Ectodermal cell (in vitro differentiated cells): ENCODE results near the gene CNDP2.

Experiments used
- H3K27ac ChIP-seq: 2 replicates; pipeline ENCODE4 v1.7.0; 2013; ENCODE audit warnings: mild to moderate bottlenecking, low read depth, low read length; ENCODE audit not compliant: insufficient read depth, poor library complexity, severe bottlenecking
- H3K27me3 ChIP-seq: 2 replicates; pipeline ENCODE4 v1.7.0; 2013; ENCODE audit warnings: mild to moderate bottlenecking, low read length; ENCODE audit not compliant: insufficient read depth, control insufficient read depth, poor library complexity, severe bottlenecking
- H3K36me3 ChIP-seq: one replicate; pipeline ENCODE4 v1.7.0; 2013; ENCODE audit warnings: low read length; ENCODE audit not compliant: control insufficient read depth, insufficient read depth
- H3K4me1 ChIP-seq: one replicate; pipeline ENCODE4 v1.7.0; 2013; ENCODE audit warnings: low read length; ENCODE audit not compliant: control insufficient read depth, insufficient read depth
- H3K4me3 ChIP-seq: 2 replicates; pipeline ENCODE4 v1.7.0; 2013; ENCODE audit warnings: low read depth, low read length, control low read depth; ENCODE audit not compliant: insufficient read depth
- H3K9me3 ChIP-seq: 2 replicates; pipeline ENCODE4 v1.7.0; 2013; ENCODE audit warnings: mild to moderate bottlenecking, low read length, moderate library complexity; ENCODE audit not compliant: control insufficient read depth
- WGBS, 2 experiments: methylation state at CpG; one replicate each; pipeline ENCODE4 v1.1.7; 2013; ENCODE audit warnings: missing lambda C conversion rate in 2 of 2; 5-methylcytosine and 5-hydroxymethylcytosine counted together

Gene CNDP2

DNA sequence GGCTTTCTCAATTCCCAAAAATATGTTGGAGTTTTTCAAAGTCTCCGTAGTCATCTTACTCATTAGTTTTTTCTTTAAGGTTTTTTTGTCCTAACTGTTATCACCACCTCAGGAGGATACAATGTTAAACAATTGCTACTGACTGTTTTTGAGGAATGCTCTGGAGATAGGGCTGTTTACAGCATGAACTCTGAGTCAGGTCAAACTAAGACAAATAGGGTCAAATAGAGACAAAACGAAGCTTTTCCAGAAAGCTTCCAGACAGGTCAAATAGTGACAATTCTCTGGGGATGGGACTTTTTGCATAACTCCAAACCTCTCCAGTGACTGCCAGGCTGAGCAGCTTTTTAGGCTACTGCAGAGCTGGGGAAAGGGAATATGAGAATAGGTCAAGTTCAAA, 23.9 kb upstream of the CNDP2 start:
- Histone ChIP-seq H3K4me3 (no peak overlapping the region), H3K4me1 (no peaks in the 10 kb centered on the region), H3K27ac (no peak overlapping the region), H3K36me3 (no peaks in the 10 kb centered on the region), H3K9me3 (no peaks in the 10 kb centered on the region), H3K27me3 (no peaks in the 10 kb centered on the region)
- WGBS, 2 experiments: 90 to 91% methylated on average over 1 to 2 of the region's 2 CpGs

DNA sequence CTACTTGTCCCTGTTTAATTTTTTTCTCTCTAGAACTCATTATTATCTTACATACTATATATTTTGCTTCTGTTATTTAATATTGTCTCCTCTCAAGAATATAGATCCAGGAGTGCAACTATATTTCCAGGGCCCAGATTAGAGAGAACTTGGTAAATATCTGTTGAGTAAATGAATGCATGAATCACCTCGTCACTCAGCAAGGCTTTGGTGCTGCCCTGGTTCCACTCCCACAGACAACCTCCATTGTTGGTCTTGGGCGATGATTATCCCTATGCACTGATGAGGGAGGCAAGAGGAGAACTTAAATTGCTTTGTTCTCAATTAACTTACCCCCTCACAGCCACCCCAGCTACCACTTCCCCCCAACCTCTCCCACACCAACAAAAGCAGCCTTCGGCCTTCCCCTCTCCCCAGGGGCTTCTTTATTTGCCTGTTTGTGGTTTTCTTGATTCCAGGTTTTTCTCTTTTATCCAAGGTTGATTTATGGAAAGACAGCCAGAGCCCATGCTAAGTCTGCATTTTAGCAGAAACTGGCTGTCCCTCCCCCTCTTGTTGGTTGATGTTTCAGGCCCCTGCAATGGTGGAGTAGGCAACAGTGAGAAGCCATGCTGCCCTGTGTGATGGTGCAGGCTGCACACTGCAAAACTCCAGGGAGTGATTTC, 22.1 kb upstream of the CNDP2 start:
- no peaks in the 10 kb centered on the region for H3K4me1 ChIP-seq
- H3K27me3 ChIP-seq: no peaks in the 10 kb centered on the region
- H3K27ac ChIP-seq: no peak overlapping the region
- no peaks in the 10 kb centered on the region for H3K9me3 ChIP-seq
- no peaks in the 10 kb centered on the region for H3K36me3 ChIP-seq
- H3K4me3 ChIP-seq: no peak overlapping the region
- 76% methylated on average over 3 of the region's 3 CpGs for WGBS, 2 experiments

DNA sequence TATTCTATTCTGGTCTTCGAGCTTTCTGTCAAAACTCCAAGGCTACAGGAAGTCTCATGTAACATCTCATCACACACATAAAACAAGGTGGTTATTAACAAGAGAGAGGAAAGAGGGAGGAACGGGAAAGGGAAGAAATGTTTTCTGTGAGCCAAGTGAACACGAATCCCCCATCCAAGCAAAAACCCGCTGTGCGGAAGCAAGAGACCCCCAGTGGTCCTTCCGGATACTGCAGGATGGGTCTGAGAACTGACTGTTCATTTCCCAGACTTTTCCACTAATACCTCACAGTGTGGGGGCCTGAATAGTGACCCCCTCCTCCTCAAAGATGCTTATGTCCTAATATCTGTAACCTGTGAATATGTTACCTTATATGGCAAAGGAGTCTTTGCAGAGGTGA, 20.0 kb upstream of the CNDP2 start:
- WGBS, 2 experiments: 40% methylated on average over 6 of the region's 6 CpGs
- H3K4me3 ChIP-seq: no peak overlapping the region
- no peaks in the 10 kb centered on the region for H3K9me3 ChIP-seq
- H3K4me1 ChIP-seq: no peaks in the 10 kb centered on the region
- no peak overlapping the region for H3K27ac ChIP-seq
- H3K36me3 ChIP-seq: no peaks in the 10 kb centered on the region
- H3K27me3 ChIP-seq: no peaks in the 10 kb centered on the region

DNA sequence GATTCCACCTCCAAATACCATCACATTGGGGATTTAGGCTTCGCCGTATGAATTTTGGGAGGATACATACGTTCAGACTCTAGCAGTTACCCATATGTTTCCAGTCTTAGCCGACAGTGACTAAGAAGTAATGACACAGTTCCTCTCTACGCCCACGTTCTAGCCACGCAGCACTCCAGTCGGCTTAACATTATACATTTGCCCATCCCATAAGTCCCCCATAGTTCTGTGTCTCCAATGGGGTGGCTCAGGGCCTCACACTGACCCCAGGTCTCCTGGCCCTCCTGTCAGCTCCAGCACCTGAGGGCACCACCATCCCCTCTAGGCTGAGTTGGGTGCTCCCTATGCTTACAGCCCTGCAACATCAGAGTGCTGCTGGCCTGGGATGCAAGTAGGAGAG, 18.4 kb upstream of the CNDP2 start:
- Histone ChIP-seq H3K4me1 (no peaks in the 10 kb centered on the region), H3K4me3 (no peak overlapping the region), H3K36me3 (no peaks in the 10 kb centered on the region), H3K27ac (no peak overlapping the region), H3K9me3 (no peaks in the 10 kb centered on the region), H3K27me3 (no peaks in the 10 kb centered on the region)
- WGBS, 2 experiments: 88% methylated on average over 8 of the region's 8 CpGs

DNA sequence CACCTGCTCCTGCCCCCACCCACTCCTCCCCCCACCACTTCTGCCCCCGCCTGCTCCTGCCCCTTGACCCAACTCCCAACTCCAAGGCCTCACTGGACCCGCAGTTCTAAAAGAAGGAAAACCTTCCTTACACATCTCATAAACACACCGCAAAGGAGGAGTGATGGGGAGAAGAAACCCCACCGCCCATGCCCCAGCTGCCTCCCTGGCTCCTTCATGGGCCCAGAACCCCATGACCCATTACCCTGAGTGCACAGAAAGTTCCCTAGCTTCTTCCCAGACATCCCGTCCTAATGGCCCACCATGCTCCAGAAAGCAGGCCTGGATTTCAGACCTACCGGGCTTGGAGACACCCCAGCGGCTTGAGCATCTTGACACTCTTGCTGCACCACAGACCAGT, 17.8 kb upstream of the CNDP2 start:
- Histone ChIP-seq H3K36me3 (no peaks in the 10 kb centered on the region), H3K27me3 (no peaks in the 10 kb centered on the region), H3K27ac (no peak overlapping the region), H3K4me3 (no peak overlapping the region), H3K4me1 (no peaks in the 10 kb centered on the region), H3K9me3 (no peaks in the 10 kb centered on the region)
- WGBS, 2 experiments: 94 to 96% methylated on average over 5 to 6 of the region's 7 CpGs

DNA sequence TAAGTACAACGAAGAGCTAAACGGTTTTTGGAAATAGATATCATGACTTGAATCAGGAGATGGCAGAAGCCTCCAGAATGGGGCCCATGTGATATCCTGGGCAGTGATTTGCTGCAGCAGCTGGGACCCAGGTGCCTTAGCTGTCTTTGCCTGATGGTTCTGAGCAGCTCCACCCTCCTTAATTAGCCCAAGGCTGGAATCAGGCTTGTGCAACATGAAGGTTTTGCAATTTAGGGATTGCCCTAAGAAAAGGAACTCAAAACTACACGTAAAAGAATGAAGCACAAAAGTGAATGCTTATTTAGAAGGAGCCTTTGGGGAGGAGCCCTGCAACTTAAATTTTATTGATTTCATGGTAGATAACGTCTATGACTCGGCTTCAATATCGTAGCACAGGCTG, 17.3 kb upstream of the CNDP2 start:
- H3K4me1 ChIP-seq: no peaks in the 10 kb centered on the region
- H3K9me3 ChIP-seq: no peaks in the 10 kb centered on the region
- WGBS, 2 experiments: 94 to 95% methylated on average over 6 of the region's 6 CpGs
- no peaks in the 10 kb centered on the region for H3K36me3 ChIP-seq
- H3K4me3 ChIP-seq: no peak overlapping the region
- H3K27me3 ChIP-seq: no peaks in the 10 kb centered on the region
- no peak overlapping the region for H3K27ac ChIP-seq

DNA sequence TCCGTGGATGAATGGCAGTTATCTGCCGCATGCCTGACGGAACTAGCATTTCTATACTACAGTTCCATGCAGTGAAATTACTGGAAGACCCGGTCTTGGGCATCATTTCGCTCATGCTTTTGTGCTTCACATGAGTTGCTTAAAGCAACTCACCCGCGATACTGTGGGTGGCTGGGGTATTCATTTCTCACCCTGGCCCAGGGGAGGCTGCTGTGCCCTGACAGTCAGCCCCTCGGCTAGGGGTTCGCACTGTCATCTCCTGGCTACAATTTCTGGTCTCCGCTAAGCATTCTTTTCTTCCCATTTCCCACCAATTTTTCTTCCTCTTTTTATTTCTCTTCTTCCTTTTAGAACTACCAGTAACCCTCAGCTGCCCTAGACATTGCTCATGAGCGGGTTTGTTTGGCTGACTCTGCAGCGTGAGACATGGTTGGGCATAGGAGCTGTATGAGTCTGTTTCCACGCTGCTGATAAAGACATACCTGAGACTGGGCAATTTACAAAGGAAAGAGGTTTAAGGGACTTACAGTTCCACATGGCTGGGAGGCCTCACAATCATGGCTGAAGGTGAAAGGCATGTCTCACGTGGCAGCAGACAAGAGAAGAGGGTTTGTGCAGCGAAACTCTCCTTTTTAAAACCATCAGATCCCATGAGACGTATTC, 16.5 kb upstream of the CNDP2 start:
- Histone ChIP-seq H3K27ac (no peak overlapping the region), H3K4me3 (no peak overlapping the region), H3K27me3 (no peaks in the 10 kb centered on the region), H3K9me3 (no peaks in the 10 kb centered on the region), H3K4me1 (no peaks in the 10 kb centered on the region), H3K36me3 (no peaks in the 10 kb centered on the region)
- 95% methylated on average over 16 of the region's 16 CpGs for WGBS, 2 experiments

DNA sequence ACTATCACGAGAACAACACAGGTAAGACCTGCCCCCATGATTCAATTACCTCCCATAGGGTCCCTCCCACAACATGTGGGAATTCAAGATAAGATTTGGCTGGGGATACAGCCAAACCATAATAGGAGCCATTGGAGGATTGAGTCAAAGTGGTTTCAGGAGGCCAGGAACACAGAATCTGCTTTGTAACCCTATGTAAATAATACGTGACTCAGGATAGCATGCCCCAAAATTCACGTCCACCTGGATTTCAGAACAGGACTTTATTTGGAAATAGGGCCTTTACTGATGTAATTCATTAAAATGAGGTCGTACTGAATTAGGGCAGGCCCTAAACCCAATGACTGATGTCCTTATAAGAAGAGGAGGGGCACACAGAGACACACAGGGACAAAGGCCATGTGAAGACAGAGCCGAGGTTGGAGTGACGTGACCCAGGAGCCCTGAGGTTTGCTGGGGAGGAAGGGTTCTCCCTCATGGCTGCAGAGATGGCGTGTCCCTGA, 16.0 kb upstream of the CNDP2 start:
- no peak overlapping the region for H3K4me3 ChIP-seq
- no peaks in the 10 kb centered on the region for H3K4me1 ChIP-seq
- H3K27me3 ChIP-seq: no peaks in the 10 kb centered on the region
- H3K9me3 ChIP-seq: no peaks in the 10 kb centered on the region
- H3K36me3 ChIP-seq: no peaks in the 10 kb centered on the region
- no peak overlapping the region for H3K27ac ChIP-seq
- 89 to 91% methylated on average over 7 of the region's 7 CpGs for WGBS, 2 experiments

DNA sequence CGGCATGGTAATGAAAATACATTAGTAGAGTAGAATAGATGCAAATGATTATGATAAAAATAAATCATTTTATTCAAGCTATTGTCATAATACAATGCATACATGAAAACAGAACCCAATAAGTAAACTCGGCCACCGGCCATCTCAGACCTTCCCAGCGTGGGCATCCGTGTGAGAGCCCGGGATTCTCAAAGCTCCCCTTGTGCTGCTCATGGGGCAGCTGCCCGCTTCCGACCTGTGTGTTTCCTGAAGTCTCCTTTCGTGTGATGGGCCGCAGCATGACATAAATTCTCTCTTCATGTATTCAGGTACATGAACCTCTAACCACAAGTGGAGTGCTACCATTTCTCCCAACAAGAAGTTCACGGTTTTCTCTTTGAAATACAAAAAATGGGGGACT, 13.5 kb upstream of the CNDP2 start:
- Histone ChIP-seq H3K9me3 (no peaks in the 10 kb centered on the region), H3K4me3 (no peak overlapping the region), H3K27ac (no peak overlapping the region), H3K27me3 (no peaks in the 10 kb centered on the region), H3K4me1 (peaks cover 7% of the 10 kb centered on the region), H3K36me3 (no peaks in the 10 kb centered on the region)
- WGBS, 2 experiments: 92 to 95% methylated on average over 10 of the region's 11 CpGs

DNA sequence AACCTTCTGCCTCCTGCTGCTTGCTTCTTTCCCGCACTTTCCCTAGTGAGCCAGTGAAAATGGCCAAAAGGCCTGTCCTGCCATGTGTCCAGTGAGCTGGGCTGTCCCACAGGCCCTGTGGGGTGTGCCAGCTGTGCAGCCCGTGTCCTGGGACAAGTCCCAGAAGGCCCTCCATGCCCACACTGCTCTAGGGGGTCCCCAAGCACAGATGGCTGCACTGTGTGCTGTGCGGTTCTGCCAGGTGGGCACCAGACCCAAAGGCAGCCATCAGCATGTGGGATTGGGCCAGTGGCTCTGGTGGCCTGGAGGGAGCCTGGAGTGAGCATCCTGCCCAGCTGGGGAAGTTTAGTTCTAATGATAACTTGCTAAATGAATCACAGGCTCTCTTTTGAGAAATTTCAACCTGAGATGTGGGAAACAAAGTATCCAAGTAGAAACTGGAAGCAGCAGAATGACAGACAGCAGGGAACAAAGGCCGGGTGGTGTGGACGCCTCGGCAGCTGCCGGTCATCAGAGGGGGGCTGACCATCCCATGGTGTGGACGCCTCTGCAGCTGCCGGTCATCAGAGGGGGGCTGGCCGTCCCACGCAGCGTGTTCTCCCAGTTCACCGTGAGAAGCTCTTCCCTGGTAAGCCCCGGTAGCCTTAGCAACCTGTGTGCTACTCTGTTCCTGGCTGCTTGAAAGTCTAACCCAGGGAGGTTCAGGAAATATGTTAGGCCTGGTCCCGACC, 9.9 kb upstream of the CNDP2 start:
- no peak overlapping the region for H3K27ac ChIP-seq
- no peaks in the 10 kb centered on the region for H3K36me3 ChIP-seq
- no peaks in the 10 kb centered on the region for H3K27me3 ChIP-seq
- WGBS, 2 experiments: 79 to 86% methylated on average over 14 to 15 of the region's 15 CpGs
- no peaks in the 10 kb centered on the region for H3K9me3 ChIP-seq
- H3K4me3 ChIP-seq: no peak overlapping the region
- H3K4me1 ChIP-seq: peaks cover 7% of the 10 kb centered on the region
